Measurements from ENCODE around the gene NADSYN1.

GRCh38 chr11:71507102-71507501, 54.1 kb downstream of the NADSYN1 start:
- TF ChIP-seq POLR2A (IDR thresholded peaks at IDR 0.05) (no peak), CTCF (IDR thresholded peaks at IDR 0.05) (no peak), POLR2AphosphoS5 (IDR thresholded peaks at IDR 0.05; ENCODE audit: insufficient read depth in 1 of 2, low read depth in 1 of 2) (no peak)
